ENCODE data around the gene GBP6. TPM values are rescaled to one million over a fixed set of nuclear protein-coding genes. Genes with fewer than 3 reads are reported as not detected.
"Not testable (repeated sequence)": the region's sequence is repeated elsewhere in the genome, so short reads cannot be mapped to it uniquely, and the experiment has no call there.

GBP6 gene
- total and polyA plus RNA-seq, 11 donors, result 0.03 to 0.67 (median 0.13) TPM; not detected in 5

- intact Hi-C loops (cut with DNase I), result no loop called here
- Histone ChIP-seq H3K9me3 (peaks cover 0 to 5% (median 0%) of the 10 kb centered on the region in 12 donors), H3K27ac (no peak overlapping the region), H3K36me3 (no peaks in the 10 kb centered on the region), H3K4me1 (no peaks in the 10 kb centered on the region), H3K27me3 (no peaks in the 10 kb centered on the region), H3K4me3 (no peak overlapping the region)
- no peak for ATAC-seq
- TF ChIP-seq POLR2A (IDR thresholded peaks at IDR 0.05) (no peak), CTCF (IDR thresholded peaks at IDR 0.05) (no peak)
- WGBS, 4 donors, result 48 to 62% (median 57%) methylated on average over 3 of the region's 3 CpGs
- DNase-seq, result no peak
These were observed 31.4 kb upstream of the GBP6 start for GRCh38 chr1:89332461-89332860.

GRCh38 chr1:89335486-89335885 is 28.4 kb upstream of the GBP6 start:
- Histone ChIP-seq H3K27me3 (no peaks in the 10 kb centered on the region), H3K4me3 (no peak overlapping the region), H3K4me1 (no peaks in the 10 kb centered on the region), H3K9me3 (peaks cover 0 to under 1% (median 0%) of the 10 kb centered on the region in 12 donors), H3K36me3 (no peaks in the 10 kb centered on the region), H3K27ac (no peak overlapping the region)
- intact Hi-C loops (cut with DNase I), result no loop called here
- no peak for TF ChIP-seq POLR2A (IDR thresholded peaks at IDR 0.05)
- no peak for TF ChIP-seq CTCF (IDR thresholded peaks at IDR 0.05)
- no peak for DNase-seq
- ATAC-seq, result no peak

- Histone ChIP-seq H3K27me3 (no peaks in the 10 kb centered on the region), H3K36me3 (no peaks in the 10 kb centered on the region), H3K4me3 (no peak overlapping the region), H3K27ac (no peak overlapping the region), H3K4me1 (no peaks in the 10 kb centered on the region), H3K9me3 (no peaks in the 10 kb centered on the region)
- 61 to 67% (median 64%) methylated on average over 4 of the region's 4 CpGs for WGBS, 4 donors
- ATAC-seq (no peak), DNase-seq (no peak)
- intact Hi-C loops (cut with DNase I), result no loop called here
- TF ChIP-seq POLR2A (IDR thresholded peaks at IDR 0.05), result no peak
- TF ChIP-seq CTCF (IDR thresholded peaks at IDR 0.05), result no peak
These were observed 26.0 kb upstream of the GBP6 start for GRCh38 chr1:89337903-89338302.

GRCh38 chr1:89339039-89339438 is 24.8 kb upstream of the GBP6 start:
- Histone ChIP-seq H3K27me3 (no peaks in the 10 kb centered on the region), H3K4me1 (no peaks in the 10 kb centered on the region), H3K27ac (no peak overlapping the region), H3K9me3 (peaks cover 0 to 2% (median 0%) of the 10 kb centered on the region in 12 donors), H3K36me3 (no peaks in the 10 kb centered on the region), H3K4me3 (no peak overlapping the region)
- 62 to 75% (median 69%) methylated on average over 4 of the region's 4 CpGs for WGBS, 4 donors
- ATAC-seq (no peak), DNase-seq (no peak)
- intact Hi-C loops (cut with DNase I), result no loop called here
- TF ChIP-seq CTCF (IDR thresholded peaks at IDR 0.05), result no peak

- H3K4me1 ChIP-seq; intact Hi-C loops (cut with DNase I): not testable (repeated sequence)
These were observed 18.4 kb upstream of the GBP6 start for GRCh38 chr1:89345479-89345878.

More at GRCh38 chr1:89345479-89345878, 18.4 kb upstream of the GBP6 start:
- H3K36me3 ChIP-seq, ATAC-seq, H3K27me3 ChIP-seq, DNase-seq, H3K27ac ChIP-seq, H3K4me3 ChIP-seq: not testable (repeated sequence)
- peaks cover 0 to 13% (median 0%) of the 10 kb centered on the region in 12 donors for H3K9me3 ChIP-seq

Measured in heart left ventricle (tissue), 16 donors.